ENCODE measurements around the gene CCDC137.

Gene CCDC137

DNA sequence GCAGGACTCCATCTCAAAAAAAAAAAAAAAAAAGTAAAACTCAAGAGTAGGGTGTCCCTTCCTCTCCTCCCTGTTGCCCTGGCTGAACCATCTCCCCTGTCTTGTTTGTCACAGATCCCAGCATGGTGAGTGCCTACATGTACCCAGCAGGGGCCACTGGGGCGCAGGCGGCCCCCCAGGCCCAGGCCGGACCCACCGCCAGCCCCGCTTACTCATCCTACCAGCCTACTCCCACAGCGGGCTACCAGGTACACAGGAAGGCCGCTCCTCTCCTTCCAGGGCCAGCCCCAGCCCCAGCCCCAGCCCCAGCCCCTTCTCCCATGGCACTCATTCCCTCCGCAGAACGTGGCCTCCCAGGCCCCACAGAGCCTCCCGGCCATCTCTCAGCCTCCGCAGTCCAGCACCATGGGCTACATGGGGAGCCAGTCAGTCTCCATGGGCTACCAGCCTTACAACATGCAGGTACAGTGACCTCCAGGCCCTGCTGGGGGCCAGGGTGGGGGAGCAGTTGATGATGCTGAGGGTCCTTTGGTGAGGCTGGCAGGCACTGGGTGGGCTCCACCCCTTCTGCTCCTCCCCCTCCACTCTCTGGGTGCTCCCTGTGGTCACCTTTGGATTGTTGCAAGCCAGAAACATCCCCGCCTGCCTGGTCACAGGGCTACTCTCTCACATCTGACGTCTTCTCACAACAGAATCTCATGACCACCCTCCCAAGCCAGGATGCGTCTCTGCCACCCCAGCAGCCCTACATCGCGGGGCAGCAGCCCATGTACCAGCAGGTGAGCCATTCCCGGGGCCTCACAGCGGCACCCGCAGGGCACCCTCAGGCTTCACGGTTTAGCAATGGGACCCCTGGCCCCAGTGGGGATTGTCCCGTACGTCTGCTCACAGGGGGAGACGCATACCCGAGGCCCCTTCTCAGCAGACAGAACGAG is 34.1 kb downstream of the CCDC137 start:
- no peak for DNase-seq (ENCODE audit: extremely low read depth in 1 of 2, low read depth in 1 of 2)

DNA sequence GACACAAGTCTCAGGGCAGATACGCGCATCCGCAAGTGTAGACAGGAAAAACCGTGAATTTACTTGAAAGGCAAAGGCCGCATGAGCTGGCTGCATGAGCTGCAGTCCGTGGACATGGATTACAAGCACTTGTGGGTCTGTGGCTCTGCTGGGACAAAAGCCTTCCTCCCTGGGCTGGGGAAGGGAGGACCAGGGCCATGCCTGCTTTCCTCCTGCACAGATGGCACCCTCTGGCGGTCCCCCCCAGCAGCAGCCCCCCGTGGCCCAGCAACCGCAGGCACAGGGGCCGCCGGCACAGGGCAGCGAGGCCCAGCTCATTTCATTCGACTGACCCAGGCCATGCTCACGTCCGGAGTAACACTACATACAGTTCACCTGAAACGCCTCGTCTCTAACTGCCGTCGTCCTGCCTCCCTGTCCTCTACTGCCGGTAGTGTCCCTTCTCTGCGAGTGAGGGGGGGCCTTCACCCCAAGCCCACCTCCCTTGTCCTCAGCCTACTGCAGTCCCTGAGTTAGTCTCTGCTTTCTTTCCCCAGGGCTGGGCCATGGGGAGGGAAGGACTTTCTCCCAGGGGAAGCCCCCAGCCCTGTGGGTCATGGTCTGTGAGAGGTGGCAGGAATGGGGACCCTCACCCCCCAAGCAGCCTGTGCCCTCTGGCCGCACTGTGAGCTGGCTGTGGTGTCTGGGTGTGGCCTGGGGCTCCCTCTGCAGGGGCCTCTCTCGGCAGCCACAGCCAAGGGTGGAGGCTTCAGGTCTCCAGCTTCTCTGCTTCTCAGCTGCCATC is 34.9 kb downstream of the CCDC137 start:
- DNase-seq (ENCODE audit: extremely low read depth in 1 of 2, low read depth in 1 of 2), result no peak

DNA sequence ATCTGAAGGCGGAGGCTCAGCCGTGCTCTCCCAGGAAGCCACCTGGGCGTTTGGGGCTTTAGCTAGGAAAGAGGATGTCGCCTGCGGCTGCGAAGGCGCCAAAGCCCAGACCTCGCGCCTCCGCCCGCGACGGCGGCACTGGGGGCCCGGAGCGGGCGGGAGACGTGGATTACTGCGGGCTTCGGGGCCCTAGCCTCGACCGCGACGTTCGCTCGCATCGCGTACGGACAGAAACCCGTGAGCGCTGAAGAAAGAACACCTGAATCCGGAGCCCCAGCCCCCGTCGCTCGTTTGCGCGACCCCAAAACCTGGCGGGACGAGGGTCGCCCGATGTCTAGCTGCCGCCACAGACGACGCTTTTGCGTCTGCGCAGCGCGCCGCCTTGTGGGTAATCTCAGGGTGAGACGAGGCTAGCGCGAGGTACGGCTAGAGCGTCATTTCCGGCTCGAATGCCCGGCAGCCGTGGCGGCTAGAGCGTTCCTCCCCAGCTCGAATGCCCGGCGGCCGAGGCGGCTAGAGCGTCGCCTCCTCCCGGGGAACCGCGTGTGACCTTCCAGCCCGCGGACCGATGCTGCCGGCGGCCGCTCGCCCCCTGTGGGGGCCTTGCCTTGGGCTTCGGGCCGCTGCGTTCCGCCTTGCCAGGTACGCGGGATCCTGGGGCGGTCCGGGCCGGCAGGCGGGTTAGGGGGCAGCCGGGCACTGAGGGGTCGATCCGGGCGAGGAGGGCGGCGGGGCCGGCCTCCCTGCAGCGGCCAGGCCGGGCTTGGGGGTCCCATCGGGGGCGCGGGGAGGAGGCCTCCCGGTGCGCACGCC is 36.6 kb downstream of the CCDC137 start, which contains the start of gene MRPL12:
TSS of gene MRPL12 (plus strand) at position 434 of the 813 bp plus-strand sequence. CDS start at position 569, 135 bp downstream.
- DNase-seq (ENCODE audit: extremely low read depth in 1 of 2, low read depth in 1 of 2), result peak; percentile 82 to 89

DNA sequence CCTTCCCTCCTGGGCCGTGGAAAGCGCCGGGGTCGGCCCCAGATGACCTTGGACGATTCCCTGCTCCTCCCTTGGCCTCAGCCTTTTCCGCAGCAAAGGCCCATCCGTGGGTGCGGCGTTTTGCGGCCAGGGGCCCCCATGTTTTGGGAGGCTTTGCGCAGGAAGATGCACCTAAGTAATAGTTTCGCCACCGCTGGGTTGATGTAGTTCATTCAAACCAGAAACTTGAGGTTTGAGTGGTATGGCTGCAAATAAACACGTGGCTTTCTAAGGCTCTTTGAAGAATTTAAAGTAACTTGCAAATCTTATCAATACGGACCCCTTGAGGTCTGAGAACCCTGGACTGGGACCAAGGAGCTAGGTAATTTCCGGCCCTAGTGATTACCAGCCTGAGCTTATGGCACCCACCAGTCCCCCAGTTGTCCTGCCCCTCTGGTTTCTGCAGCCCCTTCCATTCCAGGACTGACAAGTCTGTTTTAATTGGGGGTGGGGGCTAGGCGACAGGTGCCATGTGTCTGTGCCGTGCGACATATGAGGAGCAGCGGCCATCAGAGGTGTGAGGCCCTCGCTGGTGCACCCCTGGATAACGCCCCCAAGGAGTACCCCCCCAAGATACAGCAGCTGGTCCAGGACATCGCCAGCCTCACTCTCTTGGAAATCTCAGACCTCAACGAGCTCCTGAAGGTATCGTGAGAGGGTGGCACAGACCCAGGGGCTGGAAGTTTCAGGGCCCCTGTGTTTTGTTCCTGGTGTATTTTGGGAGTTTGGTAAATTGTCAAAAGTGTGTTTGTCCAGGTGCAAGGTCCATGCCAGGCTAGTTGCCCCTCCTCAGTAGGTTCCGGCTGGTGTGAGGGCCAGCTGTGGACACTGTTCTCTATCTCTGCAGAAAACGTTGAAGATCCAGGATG is 37.5 kb downstream of the CCDC137 start:
- DNase-seq (ENCODE audit: extremely low read depth in 1 of 2, low read depth in 1 of 2), result no peak

DNA sequence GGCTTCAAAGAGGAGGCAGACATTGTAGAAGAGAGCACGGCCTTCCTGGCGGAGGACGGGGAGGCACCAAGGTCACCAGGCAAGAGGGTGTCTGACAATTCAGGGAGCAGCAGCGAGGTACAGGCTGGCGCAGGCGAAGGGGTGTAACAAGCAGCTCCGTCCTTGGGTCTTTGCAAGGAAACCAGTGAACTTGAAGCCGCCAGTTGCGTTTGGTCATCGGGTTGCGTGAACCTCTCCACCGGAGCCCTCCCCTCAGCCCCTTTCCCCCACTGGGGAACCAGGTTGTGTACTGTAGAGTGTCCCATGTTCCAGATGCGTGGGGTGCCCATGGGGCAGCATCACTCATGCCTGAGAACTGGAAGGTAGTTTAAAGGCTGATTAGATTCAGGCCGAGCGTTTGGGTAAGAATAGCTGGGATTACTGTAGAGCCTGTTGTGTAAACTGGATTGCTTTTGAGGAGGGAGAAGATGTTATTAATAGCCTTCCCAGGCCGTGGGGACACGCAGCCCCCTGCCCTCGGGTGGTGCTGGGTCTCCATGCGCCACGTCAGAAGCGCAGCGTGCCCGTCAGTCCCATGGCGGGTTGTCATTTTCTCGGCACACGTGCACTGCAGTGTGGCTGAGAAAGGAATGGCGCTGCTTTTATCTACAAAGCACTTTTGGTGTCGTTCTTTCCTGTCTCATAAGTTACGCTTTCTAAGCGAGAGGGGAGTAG is 39.1 kb downstream of the CCDC137 start:
- DNase-seq (ENCODE audit: extremely low read depth in 1 of 2, low read depth in 1 of 2), result no peak

DNA sequence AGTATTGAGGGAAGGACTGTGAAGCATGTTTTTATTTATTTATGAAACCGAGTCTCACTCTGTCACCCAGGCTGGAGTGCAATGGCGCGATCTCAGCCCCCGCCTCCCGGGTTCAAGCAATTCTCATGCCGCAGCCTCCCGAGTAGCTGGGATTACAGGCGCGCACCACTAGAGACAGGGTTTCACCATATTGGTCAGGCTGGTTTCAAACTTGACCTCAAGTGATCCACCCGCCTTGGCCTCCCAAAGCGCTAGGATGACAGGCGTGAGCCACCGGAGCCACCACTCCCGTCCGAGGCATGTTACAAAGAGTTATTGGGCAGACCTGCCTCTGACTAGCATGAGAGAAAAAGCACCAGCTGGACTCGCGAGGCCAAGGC is 39.7 kb downstream of the CCDC137 start:
- no peak for DNase-seq (ENCODE audit: extremely low read depth in 1 of 2, low read depth in 1 of 2)

DNA sequence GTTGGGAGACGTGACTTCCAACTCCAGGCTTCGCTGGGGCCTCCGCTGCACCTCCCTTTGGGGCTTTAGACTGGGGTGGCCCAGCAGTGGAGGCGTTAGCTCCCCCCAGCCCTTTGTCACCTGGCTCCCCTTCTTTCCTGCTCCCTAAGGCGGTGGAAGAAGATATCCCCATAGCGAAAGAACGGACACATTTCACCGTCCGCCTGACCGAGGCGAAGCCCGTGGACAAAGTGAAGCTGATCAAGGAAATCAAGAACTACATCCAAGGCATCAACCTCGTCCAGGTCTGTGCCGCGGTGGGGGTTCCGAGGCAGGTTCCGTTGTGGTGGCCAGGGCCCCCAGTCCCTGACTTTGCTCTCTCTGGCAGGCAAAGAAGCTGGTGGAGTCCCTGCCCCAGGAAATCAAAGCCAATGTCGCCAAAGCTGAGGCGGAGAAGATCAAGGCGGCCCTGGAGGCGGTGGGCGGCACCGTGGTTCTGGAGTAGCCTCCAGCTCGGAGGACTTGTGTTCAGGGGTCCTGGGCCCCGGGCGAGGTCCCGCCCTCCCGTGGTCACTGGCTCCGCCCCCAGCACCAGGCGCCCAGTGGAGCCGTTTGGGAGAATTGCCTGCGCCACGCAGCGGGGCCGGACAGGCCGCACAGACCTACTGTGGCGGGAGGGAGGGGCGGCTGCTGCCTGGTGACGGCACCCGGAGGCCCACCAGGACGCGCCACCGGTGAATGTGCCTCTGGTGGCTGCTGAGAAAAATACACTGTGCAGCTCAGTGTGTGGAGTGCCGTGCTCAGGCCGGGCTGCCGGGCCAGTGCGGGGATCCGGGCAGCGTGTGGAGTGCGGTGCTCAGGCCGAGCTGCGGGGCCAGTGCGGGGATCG is 40.5 kb downstream of the CCDC137 start:
- DNase-seq (ENCODE audit: extremely low read depth in 1 of 2, low read depth in 1 of 2), result no peak

DNA sequence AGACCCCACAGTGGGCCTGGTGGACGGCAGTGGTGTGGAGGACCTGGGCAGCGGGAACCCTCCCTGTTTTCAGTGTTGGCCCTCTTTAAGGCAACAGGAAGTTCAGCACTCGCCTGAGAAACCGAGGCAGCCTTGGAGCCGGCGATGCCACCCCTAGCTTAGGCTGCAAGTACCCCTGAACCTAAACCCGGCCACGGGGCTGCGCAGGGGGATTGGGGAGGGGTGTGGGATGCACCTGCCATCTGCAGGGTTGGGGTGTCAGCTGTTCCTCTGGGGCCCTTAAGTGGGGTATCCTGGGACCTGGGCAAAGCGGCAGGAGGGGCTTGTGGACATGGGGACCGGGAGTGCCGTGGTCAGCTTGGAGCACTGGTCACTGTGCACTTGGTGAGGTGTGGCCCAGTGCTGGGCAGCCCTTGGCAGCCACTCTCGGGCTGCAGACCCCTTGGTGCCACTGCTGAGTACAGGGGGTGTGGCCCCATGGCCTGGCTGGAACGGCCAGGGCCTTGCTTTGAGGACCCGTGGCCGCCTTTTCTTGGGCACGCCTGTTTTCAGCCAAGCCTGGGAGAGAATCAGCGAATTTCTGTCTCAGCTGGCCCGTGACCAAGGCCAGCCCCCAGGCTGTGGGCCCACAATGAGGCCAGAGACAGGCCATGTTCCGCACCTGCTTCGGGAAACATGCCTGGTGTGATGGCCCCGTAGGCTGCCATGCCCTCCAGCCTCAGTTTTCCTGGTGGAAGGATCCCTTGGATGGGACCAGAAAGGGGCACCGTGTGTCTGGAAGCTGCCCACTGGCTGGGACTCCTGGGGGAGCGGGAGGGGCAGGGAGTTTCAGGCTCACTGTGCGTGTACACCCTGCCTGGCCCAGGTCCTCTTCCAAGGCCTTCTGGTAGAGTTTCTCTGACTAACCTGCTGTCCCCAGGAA is 41.4 kb downstream of the CCDC137 start:
- DNase-seq (ENCODE audit: extremely low read depth in 1 of 2, low read depth in 1 of 2), result no peak

DNA sequence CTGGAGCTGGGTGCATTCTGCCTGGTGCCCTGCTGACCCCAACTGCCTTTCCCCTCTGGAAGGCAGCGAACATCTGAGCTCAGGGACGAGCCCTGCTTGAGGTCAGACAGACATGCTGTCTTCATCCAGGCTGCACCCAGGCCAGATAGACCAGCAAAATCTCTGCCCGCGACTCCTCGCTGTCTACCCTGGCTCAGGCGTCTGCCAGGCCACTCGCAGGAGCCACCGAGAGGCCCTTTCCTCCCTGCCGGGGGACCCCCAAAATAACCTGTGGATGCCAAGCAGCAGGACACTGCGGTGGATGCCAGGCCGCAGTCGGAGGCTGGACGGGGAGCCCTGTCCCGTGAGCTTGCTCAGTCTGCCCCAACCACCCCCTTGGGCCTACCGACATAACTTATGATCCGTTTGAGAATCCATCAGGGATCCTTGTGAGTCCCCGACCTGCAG is 42.2 kb downstream of the CCDC137 start:
- DNase-seq (ENCODE audit: extremely low read depth in 1 of 2, low read depth in 1 of 2), result no peak

DNA sequence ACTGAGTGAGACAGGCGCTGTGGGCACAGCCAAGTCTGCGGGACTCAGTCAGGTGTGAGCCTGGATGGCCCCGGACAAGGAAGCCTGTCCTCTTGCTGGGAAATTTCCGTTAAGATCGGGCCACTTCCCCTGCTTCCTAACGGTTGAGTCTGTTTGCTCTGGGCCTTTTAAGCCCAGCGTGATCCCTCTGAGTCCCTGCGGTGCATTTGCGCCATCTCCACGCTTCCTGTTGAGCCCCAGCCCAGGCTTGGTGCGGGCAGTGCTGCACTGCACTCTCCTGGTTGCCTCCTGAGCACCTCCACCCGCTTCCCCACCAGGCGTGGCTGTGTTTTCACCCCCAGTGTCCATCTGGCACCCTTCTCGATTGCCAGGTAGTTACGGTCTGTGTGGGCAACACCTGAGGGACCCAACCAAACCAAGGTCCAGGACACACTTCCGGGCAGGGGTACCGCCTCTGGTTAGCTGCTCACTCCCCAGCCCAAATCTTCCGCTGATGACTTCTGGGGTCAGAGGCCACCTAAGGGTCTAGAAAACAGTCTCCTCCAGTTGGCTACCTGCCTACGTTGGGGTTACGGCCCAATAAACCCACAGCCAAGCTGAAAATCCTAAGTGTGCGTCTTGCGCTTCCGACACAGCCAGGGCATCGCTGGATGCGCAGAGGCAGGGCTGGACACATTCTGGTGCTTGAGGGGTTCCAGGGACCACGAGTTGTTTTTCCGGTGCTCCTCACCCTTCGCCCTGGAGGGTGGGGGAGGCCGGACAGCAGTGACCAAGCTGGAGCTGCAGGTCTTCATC is 44.2 kb downstream of the CCDC137 start:
- no peak for DNase-seq (ENCODE audit: extremely low read depth in 1 of 2, low read depth in 1 of 2)

DNA sequence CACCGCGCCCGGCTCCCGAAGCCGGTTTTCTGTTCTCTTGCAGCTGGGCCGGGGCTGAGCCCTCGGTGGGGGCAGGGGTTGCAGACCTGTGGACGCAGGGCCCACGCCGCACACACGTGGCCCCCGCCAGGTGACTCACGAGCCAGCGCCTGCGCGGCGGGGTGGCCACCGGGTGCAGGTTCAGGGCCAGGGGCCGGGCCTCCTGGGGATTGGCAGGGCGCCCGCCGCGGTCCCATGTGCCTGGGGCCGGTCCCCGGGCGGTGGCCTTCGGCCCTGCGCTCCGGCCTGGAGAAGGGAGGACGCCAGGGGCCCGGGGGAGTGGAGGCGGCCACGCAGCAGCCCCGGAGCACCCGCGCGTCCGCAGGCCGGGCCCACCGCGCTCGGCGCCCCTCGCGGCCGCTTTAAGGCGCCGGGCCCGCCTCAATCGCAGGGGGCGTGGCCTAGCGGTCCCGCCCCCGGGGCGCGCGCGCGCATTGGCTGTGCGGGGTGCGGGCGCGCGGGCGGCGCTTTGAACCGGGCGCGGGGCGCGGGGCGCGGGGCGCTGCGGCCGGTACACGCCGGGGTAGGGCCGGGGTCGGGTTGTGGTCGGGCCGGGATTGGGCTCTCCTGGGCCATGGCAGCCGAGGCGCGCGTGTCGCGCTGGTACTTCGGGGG is 45.4 kb downstream of the CCDC137 start, which contains the start of gene SLC25A10:
TSS of gene SLC25A10 (plus strand) at position 471 of the 654 bp plus-strand sequence. CDS start at position 614, 143 bp downstream.
- DNase-seq (ENCODE audit: extremely low read depth in 1 of 2, low read depth in 1 of 2), result peak; percentile 73 to 75

DNA sequence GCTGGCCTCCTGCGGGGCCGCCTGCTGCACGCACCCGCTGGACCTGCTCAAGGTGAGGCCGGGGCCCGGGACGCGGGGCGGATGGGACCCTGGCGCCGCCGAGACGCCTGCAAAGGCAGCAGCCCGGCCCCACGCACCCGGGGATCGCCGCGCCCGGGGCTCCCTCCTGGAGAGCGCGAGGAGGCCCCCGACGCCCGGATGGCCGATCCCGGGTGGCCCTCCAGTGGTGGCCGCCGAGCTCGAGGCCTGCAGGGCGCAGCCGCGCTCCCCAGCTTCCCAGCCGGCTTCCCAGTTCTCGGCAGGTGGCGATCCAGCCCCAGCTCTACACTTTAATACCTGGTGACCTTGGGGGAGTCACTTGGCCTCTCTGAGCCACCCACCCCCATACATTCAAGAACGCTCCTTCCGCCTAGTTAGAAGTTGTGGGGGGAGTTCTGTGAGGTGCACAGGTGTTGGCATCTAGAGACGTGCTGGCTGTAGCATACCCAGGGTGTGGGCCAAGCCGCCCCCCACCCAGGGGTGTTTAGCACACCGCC is 46.0 kb downstream of the CCDC137 start:
- no peak for DNase-seq (ENCODE audit: extremely low read depth in 1 of 2, low read depth in 1 of 2)

DNA sequence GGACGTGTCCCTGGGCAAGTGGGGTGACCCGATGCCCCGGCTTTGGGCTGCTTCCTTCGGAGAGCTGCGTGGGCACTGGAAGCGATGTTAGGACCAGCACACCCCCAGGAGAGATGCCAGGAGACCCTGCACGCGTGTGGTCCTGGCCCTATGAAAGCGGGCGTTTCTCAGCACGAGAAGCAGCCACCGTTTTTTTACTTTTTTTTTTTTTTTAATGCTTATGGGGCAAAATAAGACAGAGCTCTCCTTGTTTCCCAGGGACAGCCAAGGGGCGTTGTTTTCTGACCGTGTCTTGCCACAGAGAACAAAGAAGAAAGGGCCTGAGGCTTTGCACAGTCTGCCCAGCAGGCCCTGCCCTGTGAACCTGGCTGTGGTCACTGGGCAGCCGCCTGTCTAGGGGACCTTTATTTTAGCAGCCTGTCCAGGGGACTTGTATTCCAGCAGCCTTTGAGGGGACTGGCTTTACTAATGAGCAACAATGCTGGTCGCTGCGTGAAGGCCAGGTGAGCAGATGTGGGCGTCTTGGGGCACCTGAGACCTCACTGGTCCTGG is 46.5 kb downstream of the CCDC137 start:
- no peak for DNase-seq (ENCODE audit: extremely low read depth in 1 of 2, low read depth in 1 of 2)

DNA sequence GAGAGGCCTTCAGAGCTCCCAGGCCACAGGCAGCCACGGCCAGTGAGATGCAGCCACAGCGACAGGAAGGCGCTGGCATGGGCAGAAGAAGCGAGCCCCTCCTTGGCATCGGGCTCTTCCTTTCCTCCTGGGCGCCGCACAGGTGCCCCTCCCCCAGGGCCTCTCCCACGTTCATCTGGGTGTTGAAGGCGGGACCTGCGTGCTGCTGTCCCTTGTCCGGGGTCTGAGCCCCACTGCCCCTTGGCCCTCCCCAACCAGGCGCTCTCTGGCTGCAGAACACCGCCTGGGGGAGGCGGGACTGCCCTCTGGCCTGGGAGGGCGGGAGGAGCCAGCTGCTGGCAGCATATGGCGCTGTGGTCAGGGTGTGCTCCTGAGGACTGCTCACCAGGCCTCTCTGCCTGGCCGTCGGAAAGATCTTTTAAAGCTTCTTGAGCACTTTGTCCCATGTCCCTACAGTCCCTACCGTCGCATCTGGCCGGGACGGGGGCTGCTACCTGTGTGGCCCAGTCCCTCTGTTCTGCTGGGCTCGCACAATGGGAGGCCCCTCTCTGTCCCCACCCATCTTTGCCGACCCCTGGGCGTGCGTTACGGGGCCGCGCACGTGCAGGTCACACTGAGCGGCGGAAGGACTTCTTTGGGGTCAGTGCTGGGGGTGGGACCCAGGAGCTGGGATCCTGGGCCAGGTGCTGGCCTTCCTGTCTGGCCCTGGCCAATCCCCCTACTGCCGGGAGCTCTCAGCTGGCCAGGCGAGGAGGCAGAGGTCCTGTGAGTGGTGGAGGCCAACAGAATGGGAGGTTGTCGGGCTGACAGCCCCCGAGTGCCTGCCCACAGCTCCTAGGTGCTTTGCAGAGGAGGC is 47.2 kb downstream of the CCDC137 start:
- DNase-seq (ENCODE audit: extremely low read depth in 1 of 2, low read depth in 1 of 2), result no peak

Data from stimulated activated CD8-positive, alpha-beta memory T cell treated with anti-CD3 and anti-CD28 coated beads, Interleukin-7, amount 100 ng/mL, for 48 hours (primary cell).